Cardiac muscle cell (in vitro differentiated cells and primary cell): ENCODE data around the gene ZNF598. TPM values are rescaled to one million over a fixed set of nuclear protein-coding genes. Genes with fewer than 3 reads are reported as not detected.
"Not testable (repeated sequence)": the region's sequence is repeated elsewhere in the genome, so short reads cannot be mapped to it uniquely, and the experiment has no call there.

Experiments used
- DNase-seq, 2 donors: peaks; one replicate each; pipeline versions ENCODE4 v3.0.0 to v3.0.0-alpha.2; 2010 to 2017; ENCODE audit warnings: low read depth in 1 of 2, low spot score in 1 of 2
- H3K27ac ChIP-seq: fragments of 200-600 bp; sonication (generic); 2 replicates; pipeline ENCODE4 v1.5.1; 2016
- H3K27me3 ChIP-seq: fragments of 200-600 bp; sonication (generic); 2 replicates; pipeline ENCODE4 v1.6.0; 2016; ENCODE audit warnings: control low read depth
- H3K36me3 ChIP-seq: fragments of 200-600 bp; sonication (generic); 2 replicates; pipeline ENCODE4 v1.5.1; 2016; ENCODE audit warnings: control low read depth
- H3K4me1 ChIP-seq: fragments of 200-600 bp; sonication (generic); 2 replicates; pipeline ENCODE4 v1.8.1; 2017; ENCODE audit warnings: low read depth, mild to moderate bottlenecking, mixed run types
- H3K4me3 ChIP-seq: fragments of 200-600 bp; sonication (generic); 2 replicates; pipeline ENCODE4 v1.5.1; 2016; ENCODE audit warnings: mild to moderate bottlenecking
- H3K9me3 ChIP-seq: fragments of 200-600 bp; sonication (generic); 2 replicates; pipeline ENCODE4 v1.5.1; 2017; ENCODE audit warnings: low read depth, mild to moderate bottlenecking, control low read depth
- CTCF ChIP-seq: IDR thresholded peaks from 2 replicates; pipeline ENCODE4 v1.5.1; 2012; ENCODE audit warnings: low read depth, mild to moderate bottlenecking, low read length
- polyA plus RNA-seq: library from polyadenylated mRNA; unstranded; fragments of >200 nt; fragmentation: Nextera tagmentation; extraction: Ambion mirVana; gene quantifications from 2 replicates; pipeline ENCODE4 v1.2.1, GENCODE V29; 2016
- total RNA-seq: library from RNA; depleted of rRNA; stranded (reverse); fragments of >200 nt; gene quantifications from 2 replicates; pipeline ENCODE4 v1.2.3, GENCODE V29; 2016

ZNF598 gene
- total and polyA plus RNA-seq, 2 experiments from 2014 or later, result 28.8 to 50.4 TPM

GRCh38 chr16:1963806-1964505 lies 45.7 kb downstream of the ZNF598 start:
- peaks cover 21% of the 10 kb centered on the region for H3K36me3 ChIP-seq
- DNase-seq, result peak; percentile 54 to 73
- peak; percentile 41 for TF ChIP-seq CTCF
- H3K27me3 ChIP-seq, result no peaks in the 10 kb centered on the region
- H3K9me3 ChIP-seq, result no peaks in the 10 kb centered on the region
- H3K27ac ChIP-seq, result peak overlapping the region; percentile 95
- H3K4me3 ChIP-seq, result peak overlapping the region; percentile 93
- peaks cover 12% of the 10 kb centered on the region for H3K4me1 ChIP-seq

GRCh38 chr16:1962161-1963153 lies 47.2 kb downstream of the ZNF598 start:
- not testable (repeated sequence) for DNase-seq, H3K9me3 ChIP-seq, H3K27me3 ChIP-seq, H3K27ac ChIP-seq, H3K4me3 ChIP-seq
- H3K36me3 ChIP-seq, result peaks cover 21% of the 10 kb centered on the region
- peaks cover 12% of the 10 kb centered on the region for H3K4me1 ChIP-seq

GRCh38 chr16:1961651-1962067 lies 48.0 kb downstream of the ZNF598 start:
- no peak for DNase-seq
- Histone ChIP-seq H3K36me3 (peaks cover 21% of the 10 kb centered on the region), H3K9me3 (no peaks in the 10 kb centered on the region), H3K27ac (peak overlapping the region; percentile 2), H3K27me3 (no peaks in the 10 kb centered on the region), H3K4me3 (no peak overlapping the region), H3K4me1 (peaks cover 12% of the 10 kb centered on the region)
- TF ChIP-seq CTCF, result no peak

- Histone ChIP-seq H3K27ac (peak overlapping the region; percentile 2), H3K4me3 (peak overlapping the region; percentile 82)
- DNase-seq, result peak in 1 of 2 donors; percentile 50
Observed at GRCh38 chr16:1960665-1961630, 48.7 kb downstream of the ZNF598 start.

More at GRCh38 chr16:1960665-1961630, 48.7 kb downstream of the ZNF598 start:
- H3K36me3 ChIP-seq, result peaks cover 21% of the 10 kb centered on the region
- no peak for TF ChIP-seq CTCF
- peaks cover 12% of the 10 kb centered on the region for H3K4me1 ChIP-seq
- H3K27me3 ChIP-seq, result no peaks in the 10 kb centered on the region
- no peaks in the 10 kb centered on the region for H3K9me3 ChIP-seq
